ENCODE data around the gene C15orf61. TPM values are rescaled to one million over a fixed set of nuclear protein-coding genes. Genes with fewer than 3 reads are reported as not detected.

Gene C15orf61
- total RNA-seq, 3 donors from 2014 or later (not counting 1 experiment from before 2014, with no cell fraction given): 8.7 to 16.4 (median 12.6) TPM

GRCh38 chr15:67543348-67543718, 22.4 kb downstream of the C15orf61 start:
- Histone ChIP-seq H3K4me1 (ENCODE audit: control insufficient read depth, insufficient read depth, low read length) (peaks cover 13% of the 10 kb centered on the region), H3K27ac (ENCODE audit: low read length) (peak overlapping the region; percentile 79), H3K36me3 (ENCODE audit: control insufficient read depth, insufficient read depth, low read length) (peaks cover 2% of the 10 kb centered on the region), H3K9me3 (ENCODE audit: control insufficient read depth, insufficient read depth, low read length) (no peaks in the 10 kb centered on the region), H3K27me3 (ENCODE audit: control insufficient read depth, insufficient read depth, low read length) (no peaks in the 10 kb centered on the region), H3K4me3 (ENCODE audit: low read length) (peak overlapping the region; percentile 68)
- peaks cover 33 to 40% of the 10 kb centered on the region in 2 donors for H3K4me1 Mint-ChIP-seq
- H3K4me3 Mint-ChIP-seq: peak overlapping the region; percentile 96
- peak overlapping the region; percentile 95 to 96 for H3K27ac Mint-ChIP-seq
- H3K9me3 Mint-ChIP-seq: no peaks in the 10 kb centered on the region
- DNase-seq (peak in 1 of 2 donors; percentile 26), ATAC-seq (no peak)
- H3K36me3 Mint-ChIP-seq: no peaks in the 10 kb centered on the region
- 61% methylated on average over 7 of the region's 7 CpGs for WGBS (ENCODE audit: insufficient coverage)
- no peak for TF ChIP-seq CTCF (IDR thresholded peaks at IDR 0.05)
- H3K27me3 Mint-ChIP-seq (ENCODE audit: low read depth in 2 of 2): no peaks in the 10 kb centered on the region
- intact Hi-C loops (cut with micrococcal nuclease): loop anchor here (2.0 kb wide), 1 partner anchor 297 kb away; the partner anchor contains the start of gene RNU6-1

- TF ChIP-seq CTCF (IDR thresholded peaks at IDR 0.05): no peak
- Histone ChIP-seq H3K27me3 (ENCODE audit: control insufficient read depth, insufficient read depth, low read length) (no peaks in the 10 kb centered on the region), H3K4me3 (ENCODE audit: low read length) (no peak overlapping the region), H3K36me3 (ENCODE audit: control insufficient read depth, insufficient read depth, low read length) (peaks cover 2% of the 10 kb centered on the region), H3K9me3 (ENCODE audit: control insufficient read depth, insufficient read depth, low read length) (no peaks in the 10 kb centered on the region), H3K4me1 (ENCODE audit: control insufficient read depth, insufficient read depth, low read length) (peaks cover 13% of the 10 kb centered on the region), H3K27ac (ENCODE audit: low read length) (no peak overlapping the region)
- DNase-seq (no peak), ATAC-seq (no peak)
- intact Hi-C loops (cut with micrococcal nuclease): no loop called here
- Mint-ChIP-seq H3K9me3 (no peaks in the 10 kb centered on the region), H3K36me3 (no peaks in the 10 kb centered on the region), H3K4me3 (peak overlapping the region; percentile 96), H3K4me1 (peaks cover 33 to 41% of the 10 kb centered on the region in 2 donors), H3K27ac (peak overlapping the region; percentile 41 to 95), H3K27me3 (ENCODE audit: low read depth in 2 of 2) (no peaks in the 10 kb centered on the region)
- WGBS (ENCODE audit: insufficient coverage): 100% methylated on average over 3 of the region's 3 CpGs
Observed at GRCh38 chr15:67544475-67544874, 23.5 kb downstream of the C15orf61 start.

GRCh38 chr15:67545864-67546263, 24.9 kb downstream of the C15orf61 start:
- no peak for ATAC-seq
- TF ChIP-seq CTCF (IDR thresholded peaks at IDR 0.05): no peak
- H3K36me3 ChIP-seq (ENCODE audit: control insufficient read depth, insufficient read depth, low read length): peaks cover 2% of the 10 kb centered on the region
- Mint-ChIP-seq H3K27ac (peak overlapping the region; percentile 41 to 95), H3K4me1 (peaks cover 33 to 41% of the 10 kb centered on the region in 2 donors), H3K36me3 (no peaks in the 10 kb centered on the region), H3K9me3 (no peaks in the 10 kb centered on the region), H3K4me3 (no peak overlapping the region), H3K27me3 (ENCODE audit: low read depth in 2 of 2) (no peaks in the 10 kb centered on the region)
- H3K27me3 ChIP-seq (ENCODE audit: control insufficient read depth, insufficient read depth, low read length): no peaks in the 10 kb centered on the region
- H3K9me3 ChIP-seq (ENCODE audit: control insufficient read depth, insufficient read depth, low read length): no peaks in the 10 kb centered on the region
- peaks cover 13% of the 10 kb centered on the region for H3K4me1 ChIP-seq (ENCODE audit: control insufficient read depth, insufficient read depth, low read length)
- intact Hi-C loops (cut with micrococcal nuclease): no loop called here
- no peak overlapping the region for H3K27ac ChIP-seq (ENCODE audit: low read length)
- no peak overlapping the region for H3K4me3 ChIP-seq (ENCODE audit: low read length)
- no peak for DNase-seq
- WGBS (ENCODE audit: insufficient coverage): 93% methylated on average over 3 of the region's 3 CpGs

- intact Hi-C loops (cut with micrococcal nuclease): no loop called here
Observed at GRCh38 chr15:67547064-67547463, 26.1 kb downstream of the C15orf61 start.

More at GRCh38 chr15:67547064-67547463, 26.1 kb downstream of the C15orf61 start:
- H3K4me3 Mint-ChIP-seq: no peak overlapping the region
- H3K27me3 Mint-ChIP-seq (ENCODE audit: low read depth in 2 of 2): no peaks in the 10 kb centered on the region
- Histone ChIP-seq H3K27me3 (ENCODE audit: control insufficient read depth, insufficient read depth, low read length) (no peaks in the 10 kb centered on the region), H3K4me3 (ENCODE audit: low read length) (no peak overlapping the region), H3K27ac (ENCODE audit: low read length) (no peak overlapping the region), H3K4me1 (ENCODE audit: control insufficient read depth, insufficient read depth, low read length) (peaks cover 13% of the 10 kb centered on the region), H3K36me3 (ENCODE audit: control insufficient read depth, insufficient read depth, low read length) (peaks cover 5% of the 10 kb centered on the region), H3K9me3 (ENCODE audit: control insufficient read depth, insufficient read depth, low read length) (no peaks in the 10 kb centered on the region)
- H3K9me3 Mint-ChIP-seq: no peaks in the 10 kb centered on the region
- no peak for ATAC-seq
- peaks cover 27 to 31% of the 10 kb centered on the region in 2 donors for H3K4me1 Mint-ChIP-seq
- no peak for TF ChIP-seq CTCF (IDR thresholded peaks at IDR 0.05)
- H3K36me3 Mint-ChIP-seq: no peaks in the 10 kb centered on the region
- DNase-seq: no peak
- H3K27ac Mint-ChIP-seq: no peak overlapping the region
- 100% methylated on average over 2 of the region's 2 CpGs for WGBS (ENCODE audit: insufficient coverage)
